Esophagus muscularis mucosa (tissue), 4 donors: ENCODE measurements around the gene KCNN4. TPM values are rescaled to one million over a fixed set of nuclear protein-coding genes. Genes with fewer than 3 reads are reported as not detected.

Source experiments
- DNase-seq: peaks from one replicate; pipeline ENCODE4 v3.0.0-alpha.2; 2017; ENCODE audit errors: extremely low spot score
- H3K27ac ChIP-seq, 4 donors: fragments of 200-600 bp; sonication (generic); replicated peaks in 1 of 4; 1 replicate in 3 of 4; 2 replicates in 1 of 4; pipeline ENCODE4 v1.5.1; 2016 to 2019; ENCODE audit warnings: mild to moderate bottlenecking in 1 of 4
- H3K27me3 ChIP-seq, 4 donors: fragments of 200-600 bp; sonication (generic); one replicate each; pipeline versions ENCODE4 v1.5.1 to v1.6.0; 2016 to 2019
- H3K36me3 ChIP-seq, 4 donors: fragments of 200-600 bp; sonication (generic); one replicate each; pipeline ENCODE4 v1.5.1; 2016 to 2019
- H3K4me1 ChIP-seq, 4 donors: fragments of 200-600 bp; sonication (generic); one replicate each; pipeline ENCODE4 v1.5.1; 2016 to 2019
- H3K4me3 ChIP-seq, 4 donors: fragments of 200-600 bp; sonication (generic); 1 replicate in 2 of 4; 2 replicates in 2 of 4; pipeline ENCODE4 v1.5.1; 2016 to 2019; ENCODE audit warnings: mild to moderate bottlenecking in 4 of 4, moderate library complexity in 1 of 4
- H3K9me3 ChIP-seq, 4 donors: fragments of 200-600 bp; sonication (generic); 1 replicate in 3 of 4; 2 replicates in 1 of 4; pipeline ENCODE4 v1.5.1; 2016 to 2019
- CTCF ChIP-seq, 3 experiments: fragments of 200-600 bp in 2 of 3; fragments of 450-650 bp in 1 of 3; sonication (generic) in 2 of 3; IDR thresholded peaks; one replicate each; pipeline ENCODE4 v1.5.1; 2017 to 2019; ENCODE audit warnings: antibody characterized with exemption in 3 of 3, mild to moderate bottlenecking in 2 of 3, moderate library complexity in 1 of 3
- EP300 ChIP-seq: sonication (generic); formaldehyde crosslinking; IDR thresholded peaks from one replicate; pipeline ENCODE4 v1.6.1; 2017; ENCODE audit warnings: antibody characterized with exemption
- POLR2A ChIP-seq: fragments of 450-650 bp; IDR thresholded peaks from one replicate; pipeline ENCODE4 v1.6.1; 2017; ENCODE audit warnings: antibody characterized with exemption, moderate library complexity, mild to moderate bottlenecking, low read depth
- POLR2AphosphoS5 ChIP-seq, 2 donors: sonication (generic); formaldehyde crosslinking; IDR thresholded peaks; one replicate each; pipeline ENCODE4 v1.6.1; 2017; ENCODE audit warnings: antibody characterized with exemption in 2 of 2
- WGBS: methylation state at CpG from one replicate; pipeline ENCODE4 v1.1.5; 2018; 5-methylcytosine and 5-hydroxymethylcytosine counted together
- intact Hi-C: fragments of 100-400 bp; cut with DNase I; formaldehyde crosslinking; loops from one replicate; pipeline ENCODE4 v1.15.1; 2023
- total RNA-seq, 4 donors: library from RNA; depleted of rRNA; stranded (reverse); fragments of >200 nt; gene quantifications; one replicate each; pipeline versions ENCODE4 v1.1.0 to v1.2.1, GENCODE V29; 2016

Gene KCNN4
- total RNA-seq, 4 donors from 2014 or later, result 1.7 to 6.7 (median 1.9) TPM

GRCh38 chr19:43743059-43743458, 37.7 kb downstream of the KCNN4 start:
- peaks cover 0 to 14% (median 10%) of the 10 kb centered on the region in 4 donors for H3K4me1 ChIP-seq
- intact Hi-C loops, result no loop called here
- H3K27me3 ChIP-seq, result no peaks in the 10 kb centered on the region
- peaks cover 23 to 97% (median 94%) of the 10 kb centered on the region in 4 donors for H3K36me3 ChIP-seq
- WGBS, result 79% methylated on average over 3 of the region's 3 CpGs
- DNase-seq, result no peak
- no peak for TF ChIP-seq POLR2A
- no peak for TF ChIP-seq CTCF (IDR thresholded peaks at IDR 0.05)
- TF ChIP-seq EP300, result no peak
- no peak for TF ChIP-seq POLR2AphosphoS5 (IDR thresholded peaks at IDR 0.05)
- no peaks in the 10 kb centered on the region for H3K9me3 ChIP-seq
- H3K27ac ChIP-seq, result no peak overlapping the region
- H3K4me3 ChIP-seq, result no peak overlapping the region

- intact Hi-C loops, result no loop called here
- TF ChIP-seq POLR2A, result no peak
- H3K27me3 ChIP-seq, result no peaks in the 10 kb centered on the region
- H3K4me3 ChIP-seq, result no peak overlapping the region
- no peak overlapping the region for H3K27ac ChIP-seq
- DNase-seq, result no peak
- peaks cover 18 to 97% (median 94%) of the 10 kb centered on the region in 4 donors for H3K36me3 ChIP-seq
- H3K9me3 ChIP-seq, result no peaks in the 10 kb centered on the region
- 94% methylated on average over 10 of the region's 10 CpGs for WGBS
- peaks cover 0 to 14% (median 10%) of the 10 kb centered on the region in 4 donors for H3K4me1 ChIP-seq
Measured at GRCh38 chr19:43741075-43741825, 39.5 kb downstream of the KCNN4 start.

GRCh38 chr19:43739439-43740235, 41.1 kb downstream of the KCNN4 start:
- Histone ChIP-seq H3K27ac (peak overlapping the region in 2 of 4 donors; percentile 34 to 37), H3K9me3 (no peaks in the 10 kb centered on the region), H3K4me3 (no peak overlapping the region), H3K36me3 (peaks cover 19 to 97% (median 91%) of the 10 kb centered on the region in 4 donors), H3K4me1 (peaks cover 0 to 14% (median 6%) of the 10 kb centered on the region in 4 donors), H3K27me3 (no peaks in the 10 kb centered on the region)
- intact Hi-C loops, result no loop called here
- 77% methylated on average over 16 of the region's 16 CpGs for WGBS
- no peak for DNase-seq
- TF ChIP-seq EP300 (no peak), POLR2AphosphoS5 (IDR thresholded peaks at IDR 0.05) (no peak), CTCF (IDR thresholded peaks at IDR 0.05) (no peak), POLR2A (no peak)

GRCh38 chr19:43738780-43739211, 42.0 kb downstream of the KCNN4 start:
- no peak for DNase-seq
- intact Hi-C loops, result no loop called here
- H3K9me3 ChIP-seq, result no peaks in the 10 kb centered on the region
- peaks cover 0 to 14% (median 6%) of the 10 kb centered on the region in 4 donors for H3K4me1 ChIP-seq
- no peak overlapping the region for H3K4me3 ChIP-seq
- peak overlapping the region in 1 of 4 donors; percentile 44 for H3K27ac ChIP-seq
- H3K27me3 ChIP-seq, result no peaks in the 10 kb centered on the region
- WGBS, result 70% methylated on average over 5 of the region's 5 CpGs
- TF ChIP-seq CTCF (IDR thresholded peaks at IDR 0.05), result no peak
- no peak for TF ChIP-seq EP300
- TF ChIP-seq POLR2AphosphoS5 (IDR thresholded peaks at IDR 0.05), result no peak
- TF ChIP-seq POLR2A, result no peak
- H3K36me3 ChIP-seq, result peaks cover 19 to 97% (median 89%) of the 10 kb centered on the region in 4 donors

- intact Hi-C loops, result no loop called here
- Histone ChIP-seq H3K36me3 (peaks cover 35 to 98% (median 90%) of the 10 kb centered on the region in 4 donors), H3K27ac (no peak overlapping the region), H3K4me1 (peaks cover 0 to 8% (median 3%) of the 10 kb centered on the region in 4 donors), H3K9me3 (no peaks in the 10 kb centered on the region), H3K4me3 (no peak overlapping the region), H3K27me3 (no peaks in the 10 kb centered on the region)
- TF ChIP-seq POLR2A, result no peak
- no peak for TF ChIP-seq POLR2AphosphoS5 (IDR thresholded peaks at IDR 0.05)
- no peak for TF ChIP-seq CTCF (IDR thresholded peaks at IDR 0.05)
- no peak for TF ChIP-seq EP300
- no peak for DNase-seq
Measured at GRCh38 chr19:43735957-43736356, 44.8 kb downstream of the KCNN4 start.
